DMS53 treated with DMSO at 0.1 percent for 48 hours (cell line): ENCODE data around the gene SRSF9.

Experiments
- DNase-seq: peaks from one replicate; lab custom pipeline; 2025; ENCODE audit not compliant: unreplicated experiment; lab: John Stamatoyannopoulos, UW

The SRSF9 gene

GRCh38 chr12:120413901-120414695 lies 55.5 kb downstream of the SRSF9 start:
- DNase-seq = no peak

- no peak for DNase-seq
These were observed 57.1 kb downstream of the SRSF9 start for GRCh38 chr12:120412421-120412820.
